SU-DHL-6 (cell line): Measurements from ENCODE around the gene MEIKIN.

Experiments used
- H2AFZ ChIP-seq: fragments of 200-600 bp; sonication (generic); 2 replicates; pipeline ENCODE4 v1.6.1; 2014; ENCODE audit warnings: low read depth, mild to moderate bottlenecking, moderate library complexity, mixed read lengths, antibody characterized with exemption, low read length; ENCODE audit not compliant: severe bottlenecking
- H3F3A ChIP-seq: fragments of 200-600 bp; shearing (Covaris generic); 2 replicates; pipeline ENCODE4 v1.6.0; 2016; ENCODE audit warnings: antibody characterized with exemption, mild to moderate bottlenecking; ENCODE audit not compliant: insufficient read depth
- H3K27ac ChIP-seq: fragments of 200-600 bp; sonication (generic); 2 replicates; pipeline ENCODE4 v1.5.1; 2016; ENCODE audit warnings: low read depth, mild to moderate bottlenecking, low read length, moderate library complexity, mixed read lengths
- H3K27me3 ChIP-seq: fragments of 200-600 bp; sonication (generic), shearing (Covaris generic); 2 replicates; pipeline ENCODE4 v1.6.0; 2014; ENCODE audit warnings: mild to moderate bottlenecking, low read length
- H3K36me3 ChIP-seq: fragments of 200-600 bp; sonication (generic); 2 replicates; pipeline ENCODE4 v1.6.1; 2014; ENCODE audit warnings: mild to moderate bottlenecking, low read length, mixed read lengths
- H3K4me2 ChIP-seq: fragments of 300-600, 200-600 bp; shearing (Covaris generic), sonication (generic); 2 replicates; pipeline ENCODE4 v1.6.0; 2014; ENCODE audit warnings: low read length, low read depth, mild to moderate bottlenecking; ENCODE audit not compliant: poor library complexity, severe bottlenecking
- H3K4me3 ChIP-seq: fragments of 200-600 bp; sonication (generic); 2 replicates; pipeline ENCODE4 v1.5.1; 2014; ENCODE audit warnings: antibody characterized with exemption, low read length, mild to moderate bottlenecking, mixed read lengths; ENCODE audit not compliant: insufficient read depth, poor library complexity, severe bottlenecking
- H3K79me2 ChIP-seq: fragments of 200-600 bp; sonication (generic); 2 replicates; pipeline ENCODE4 v1.6.1; 2014; ENCODE audit warnings: mild to moderate bottlenecking, low read length, moderate library complexity; ENCODE audit not compliant: insufficient read depth
- H3K9ac ChIP-seq: fragments of 200-600 bp; sonication (generic); 2 replicates; pipeline ENCODE4 v1.7.0; 2014; ENCODE audit warnings: mild to moderate bottlenecking, low read length
- H3K9me2 ChIP-seq: fragments of 200-600 bp; sonication (generic); replicated peaks from 2 replicates; pipeline ENCODE4 v1.6.1; 2014; ENCODE audit warnings: low read length; ENCODE audit not compliant: insufficient read depth
- H3K9me3 ChIP-seq: fragments of 200-600 bp; sonication (generic); 2 replicates; pipeline ENCODE4 v1.6.1; 2014; ENCODE audit warnings: low read length, mixed read lengths; ENCODE audit not compliant: insufficient read depth
- H4K20me1 ChIP-seq: fragments of 200-600 bp; sonication (generic); 2 replicates; pipeline ENCODE4 v1.6.1; 2014; ENCODE audit warnings: low read depth, mild to moderate bottlenecking, antibody characterized with exemption, low read length, moderate library complexity, mixed read lengths
- CTCF ChIP-seq: fragments of 200-600 bp; sonication (generic); IDR thresholded peaks from one replicate; pipeline ENCODE4 v1.5.1; 2017; ENCODE audit warnings: antibody characterized with exemption, mild to moderate bottlenecking, low read length, moderate library complexity; ENCODE audit not compliant: insufficient read depth, poor library complexity, severe bottlenecking
- EZH2phosphoT487 ChIP-seq: fragments of 200-600 bp; sonication (generic), shearing (Covaris generic); conservative IDR thresholded peaks from 2 replicates; pipeline ENCODE4 v1.6.1; 2018; ENCODE audit warnings: mild to moderate bottlenecking, antibody characterized with exemption, low read length, moderate library complexity, mixed read lengths

MEIKIN gene

GRCh38 chr5:131794586-131794985 lies 150.9 kb downstream of the MEIKIN start:
- TF ChIP-seq EZH2phosphoT487: no peak
- no peak for TF ChIP-seq CTCF
- Histone ChIP-seq H3F3A (no peaks in the 10 kb centered on the region), H4K20me1 (0 out of 2 replicates have a peak, but pooled peaks cover 7% of the 10 kb centered on the region), H3K9me3 (no peaks in the 10 kb centered on the region), H2AFZ (no peak overlapping the region), H3K9ac (no peak overlapping the region), H3K36me3 (no peaks in the 10 kb centered on the region), H3K9me2 (no peaks in the 10 kb centered on the region), H3K27me3 (no peaks in the 10 kb centered on the region), H3K79me2 (peaks cover 70% of the 10 kb centered on the region), H3K27ac (no peak overlapping the region), H3K4me3 (peak overlapping the region; percentile 86), H3K4me2 (peak overlapping the region; percentile 83)

- TF ChIP-seq CTCF (no peak), EZH2phosphoT487 (no peak)
- H3K27me3 ChIP-seq: no peaks in the 10 kb centered on the region
- no peaks in the 10 kb centered on the region for H3K9me3 ChIP-seq
- H3K9me2 ChIP-seq: no peaks in the 10 kb centered on the region
- no peak overlapping the region for H3K4me2 ChIP-seq
- H3K36me3 ChIP-seq: no peaks in the 10 kb centered on the region
- no peak overlapping the region for H2AFZ ChIP-seq
- H3F3A ChIP-seq: no peaks in the 10 kb centered on the region
- no peak overlapping the region for H3K9ac ChIP-seq
- no peak overlapping the region for H3K4me3 ChIP-seq
- H3K27ac ChIP-seq: no peak overlapping the region
- peaks cover 84% of the 10 kb centered on the region for H3K79me2 ChIP-seq
- H4K20me1 ChIP-seq: 0 out of 2 replicates have a peak, but pooled peaks cover 7% of the 10 kb centered on the region
Measured at GRCh38 chr5:131792896-131793295, 152.6 kb downstream of the MEIKIN start.

GRCh38 chr5:131791866-131792265 lies 153.6 kb downstream of the MEIKIN start:
- TF ChIP-seq CTCF (no peak), EZH2phosphoT487 (no peak)

More at GRCh38 chr5:131791866-131792265, 153.6 kb downstream of the MEIKIN start:
- H3K9ac ChIP-seq: no peak overlapping the region
- H3K4me2 ChIP-seq: no peak overlapping the region
- peaks cover 94% of the 10 kb centered on the region for H3K79me2 ChIP-seq
- H3K4me3 ChIP-seq: no peak overlapping the region
- H3K27ac ChIP-seq: no peak overlapping the region
- H3F3A ChIP-seq: no peaks in the 10 kb centered on the region
- no peak overlapping the region for H2AFZ ChIP-seq
- H3K36me3 ChIP-seq: no peaks in the 10 kb centered on the region
- H3K9me3 ChIP-seq: no peaks in the 10 kb centered on the region
- peaks cover 7% of the 10 kb centered on the region; the same call in 1 of the 2 replicates for H4K20me1 ChIP-seq
- H3K27me3 ChIP-seq: no peaks in the 10 kb centered on the region
- H3K9me2 ChIP-seq: no peaks in the 10 kb centered on the region
